Measurements from ENCODE around the gene GPR161.
A peak's percentile ranks its signal among the peaks of the same experiment; 100 is the strongest.
"Not testable (repeated sequence)": the region's sequence is repeated elsewhere in the genome, so short reads cannot be mapped to it uniquely, and the experiment has no call there.

The GPR161 gene

DNA sequence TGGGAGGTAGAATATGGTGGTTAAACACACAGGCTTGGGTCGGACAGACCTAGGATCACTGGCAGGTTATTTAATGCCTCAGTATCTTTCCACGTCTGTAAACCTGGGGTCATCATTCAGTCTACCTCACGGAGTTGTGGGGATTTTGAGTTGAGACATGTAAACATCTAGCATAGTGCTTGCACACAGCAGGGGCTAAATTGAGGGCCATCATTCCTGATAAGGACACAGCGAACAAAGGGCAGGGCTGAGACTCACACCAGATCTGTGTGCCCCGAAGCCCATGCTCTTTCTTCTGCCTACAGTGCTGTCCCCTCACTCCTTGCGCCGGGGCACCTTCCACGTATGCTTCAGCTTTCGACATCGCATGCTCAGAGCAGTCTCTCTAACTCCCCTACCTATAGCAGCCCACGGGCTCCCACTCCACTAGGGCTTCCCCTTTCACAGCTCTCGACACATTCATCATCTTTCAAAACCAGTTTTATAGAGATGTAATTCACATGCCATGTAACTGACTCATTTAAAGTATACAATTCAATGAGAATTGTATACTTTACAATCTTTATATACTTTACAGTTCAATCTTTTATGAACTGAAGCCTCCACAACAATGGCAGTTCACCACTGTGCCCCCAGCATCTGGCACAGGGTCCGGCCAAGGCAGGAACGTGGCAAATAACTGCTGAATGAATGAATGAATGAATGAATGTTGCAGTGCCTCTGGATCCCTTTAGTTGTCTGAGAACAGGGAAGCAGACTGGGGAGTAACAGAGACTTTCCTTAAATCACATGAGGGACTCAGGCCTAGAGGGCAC is 48.0 kb downstream of the GPR161 start:
- no peak for DNase-seq (ENCODE audit: low read depth)

DNA sequence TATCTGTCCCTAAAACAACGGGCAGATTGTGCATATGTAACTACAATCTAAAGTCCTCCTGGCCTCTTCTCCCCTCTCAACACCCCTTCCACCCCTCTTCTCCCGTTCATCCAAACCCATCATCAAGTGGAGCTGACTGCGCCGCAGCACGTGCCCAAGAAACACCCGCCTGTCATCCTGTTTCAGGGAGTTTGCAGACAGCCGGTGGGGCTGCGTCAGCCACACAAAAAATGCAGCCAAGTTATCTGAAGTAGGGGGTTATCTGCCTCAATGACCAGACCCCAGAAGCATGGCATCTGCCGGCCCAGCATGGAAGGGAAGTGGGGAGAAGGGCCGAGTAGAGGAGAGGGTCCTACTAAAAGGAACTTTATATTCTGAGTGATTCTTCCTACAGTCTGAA is 49.0 kb downstream of the GPR161 start:
- no peak for DNase-seq (ENCODE audit: low read depth)

DNA sequence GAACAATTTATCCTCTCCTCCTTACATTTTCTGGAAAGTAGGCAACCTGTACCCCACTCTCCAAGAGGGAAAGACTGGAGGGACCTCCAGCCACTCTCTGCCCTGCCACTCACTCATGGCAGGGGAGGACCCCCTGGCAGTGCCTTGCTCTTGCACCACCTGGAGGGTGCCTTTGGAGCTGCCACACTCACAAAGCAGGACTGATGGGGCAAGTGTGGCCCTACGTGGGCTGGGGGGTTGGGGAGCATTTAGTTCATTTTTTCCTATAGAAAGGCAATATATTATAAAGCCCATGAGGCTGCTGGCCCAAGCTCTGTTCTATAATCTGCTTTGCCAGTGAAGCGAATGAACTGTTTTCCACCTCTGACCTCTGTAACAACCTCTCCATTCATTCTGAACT is 50.3 kb downstream of the GPR161 start:
- no peak for DNase-seq (ENCODE audit: low read depth)

DNA sequence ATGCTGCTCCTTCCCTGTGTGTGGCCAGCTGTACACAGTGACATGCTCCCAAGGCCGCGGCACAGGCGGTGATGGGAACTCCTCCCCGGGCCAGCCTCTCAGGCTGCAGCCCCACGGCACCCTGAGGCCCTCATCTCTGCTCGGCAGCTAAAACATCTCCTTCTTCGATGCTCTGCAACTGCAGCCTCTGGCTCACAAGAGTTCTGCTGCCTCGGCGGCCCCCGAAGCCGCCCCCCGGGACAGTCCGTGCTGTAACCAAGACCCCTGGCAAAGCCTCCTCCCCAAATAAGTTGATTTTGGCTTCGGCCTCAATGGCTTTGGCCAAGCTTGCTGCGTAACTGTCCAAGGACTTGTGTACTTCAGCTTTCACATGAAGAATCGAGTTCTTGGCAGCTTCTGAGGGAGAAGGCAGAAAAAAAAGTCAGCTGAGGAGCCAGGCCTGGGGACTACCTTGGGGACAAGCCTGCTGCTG is 51.3 kb downstream of the GPR161 start:
- no peak for DNase-seq (ENCODE audit: low read depth)

DNA sequence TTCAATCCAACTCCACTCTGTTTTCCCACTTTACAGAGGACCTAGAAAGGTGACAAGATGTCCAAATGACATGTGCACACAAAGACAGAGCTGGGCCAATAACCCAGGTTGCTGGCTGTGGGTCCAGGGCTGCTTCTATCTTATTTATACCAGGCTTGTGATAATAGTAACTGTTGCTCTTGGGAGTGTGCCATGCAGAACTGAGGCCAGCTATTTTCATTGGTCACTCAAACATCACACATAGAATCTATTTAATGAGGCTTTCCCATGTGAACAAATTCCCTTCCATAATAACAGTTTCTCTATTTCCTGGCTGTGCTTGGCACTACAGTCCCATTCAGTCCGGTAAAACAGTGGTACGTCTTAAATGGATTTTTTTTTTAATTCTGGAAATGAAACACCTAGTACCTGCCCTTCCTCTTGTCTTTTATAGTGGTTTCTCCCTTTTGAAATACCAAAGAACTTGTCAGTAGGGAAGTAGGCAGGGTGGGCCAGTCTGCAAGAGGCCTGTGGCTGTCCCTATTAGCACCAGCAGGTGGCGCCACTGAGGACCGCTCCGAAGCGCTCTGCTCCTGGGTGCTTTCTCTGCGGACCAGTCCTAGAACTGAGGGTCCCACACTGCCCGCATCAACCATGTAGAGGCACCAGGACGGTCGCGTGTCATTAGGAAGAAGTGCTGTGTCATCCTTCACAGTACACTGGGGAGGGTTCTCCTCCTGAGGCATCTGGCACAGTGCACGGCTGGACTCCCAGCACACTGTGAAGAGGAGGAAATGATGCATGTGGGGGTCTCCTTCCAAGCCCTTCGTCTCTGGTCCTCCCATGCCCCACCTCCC is 52.1 kb downstream of the GPR161 start:
- no peak for DNase-seq (ENCODE audit: low read depth)

DNA sequence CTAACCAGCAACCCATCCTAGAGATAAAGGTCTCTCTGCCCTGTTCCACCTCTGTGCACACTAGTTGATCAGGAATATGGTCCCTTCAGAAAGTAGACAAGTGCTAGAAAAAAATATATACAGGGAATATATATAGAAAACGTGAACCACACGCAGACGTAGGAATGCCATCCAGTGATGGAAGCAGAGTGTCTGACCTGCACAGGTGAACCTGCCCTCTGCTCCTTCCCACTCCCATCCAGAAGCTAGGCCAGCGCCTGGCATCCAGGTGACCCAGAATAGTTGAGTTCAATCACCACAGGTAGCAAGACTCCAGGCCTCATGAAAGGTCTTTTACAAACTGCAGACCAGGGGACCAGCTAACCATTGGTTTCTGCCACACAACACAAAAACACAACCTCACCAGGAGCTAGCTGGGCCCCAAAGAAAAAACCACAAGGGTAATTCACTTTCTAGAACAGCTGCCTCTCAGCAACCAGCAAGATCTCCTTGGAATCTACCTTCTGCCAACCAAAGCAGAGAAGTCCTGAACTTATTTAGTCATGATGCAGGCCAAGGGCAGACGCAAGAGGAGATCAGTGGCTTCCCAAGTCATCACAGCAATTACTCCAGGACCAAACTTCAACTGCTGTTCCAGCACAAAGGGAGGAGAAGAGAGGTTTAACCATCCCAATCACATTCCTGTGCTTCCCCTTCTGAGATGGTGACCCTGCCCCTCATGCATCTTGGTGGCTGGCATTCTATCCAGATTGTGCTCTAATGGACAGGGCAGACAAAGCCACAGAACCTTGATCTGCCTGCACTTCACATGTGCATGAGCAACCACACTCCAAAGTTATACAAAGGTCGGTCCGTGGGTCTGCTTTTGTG is 53.0 kb downstream of the GPR161 start:
- DNase-seq (ENCODE audit: low read depth): no peak

DNA sequence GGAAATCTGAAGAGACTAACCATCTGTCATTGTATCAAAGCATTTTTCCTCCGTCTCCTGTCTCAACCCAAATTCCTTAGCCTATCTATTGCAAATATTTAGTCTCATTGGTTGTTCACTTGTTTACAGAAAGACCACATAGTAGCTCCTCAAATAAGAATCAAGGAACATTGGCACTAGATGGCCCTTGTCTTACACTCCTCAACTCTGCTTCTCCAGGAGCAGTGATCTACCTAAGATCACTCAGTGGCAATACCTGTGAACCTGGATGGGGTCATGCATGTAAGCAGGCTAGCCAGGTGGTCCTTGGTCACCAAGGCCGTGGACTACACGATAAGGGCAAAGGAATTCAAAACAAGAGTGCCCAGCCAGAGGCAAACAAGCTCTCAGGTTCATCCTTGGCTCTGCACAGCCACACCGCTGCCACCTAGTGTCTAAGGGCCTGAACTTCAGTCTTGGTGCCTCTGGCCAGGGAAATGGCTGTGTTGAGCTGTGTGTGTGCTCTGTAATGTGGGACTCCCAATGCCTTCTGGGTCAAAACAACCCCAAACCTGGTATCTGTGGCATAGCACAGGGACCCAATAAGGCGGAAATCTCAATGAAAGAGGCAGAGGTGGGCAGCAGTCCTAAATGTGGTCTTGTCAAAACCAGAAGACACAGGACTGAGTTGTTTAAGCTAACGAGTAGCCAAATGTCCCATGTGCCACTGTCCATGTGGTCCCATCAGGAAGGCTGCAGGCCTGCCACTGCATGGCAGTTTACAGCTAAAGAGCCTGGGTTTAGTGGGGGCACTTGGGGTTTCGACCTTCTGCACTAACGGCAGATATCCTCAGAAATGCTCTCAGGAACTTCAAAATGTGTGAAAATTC is 54.5 kb downstream of the GPR161 start:
- peak; percentile 52 for DNase-seq (ENCODE audit: low read depth)

DNA sequence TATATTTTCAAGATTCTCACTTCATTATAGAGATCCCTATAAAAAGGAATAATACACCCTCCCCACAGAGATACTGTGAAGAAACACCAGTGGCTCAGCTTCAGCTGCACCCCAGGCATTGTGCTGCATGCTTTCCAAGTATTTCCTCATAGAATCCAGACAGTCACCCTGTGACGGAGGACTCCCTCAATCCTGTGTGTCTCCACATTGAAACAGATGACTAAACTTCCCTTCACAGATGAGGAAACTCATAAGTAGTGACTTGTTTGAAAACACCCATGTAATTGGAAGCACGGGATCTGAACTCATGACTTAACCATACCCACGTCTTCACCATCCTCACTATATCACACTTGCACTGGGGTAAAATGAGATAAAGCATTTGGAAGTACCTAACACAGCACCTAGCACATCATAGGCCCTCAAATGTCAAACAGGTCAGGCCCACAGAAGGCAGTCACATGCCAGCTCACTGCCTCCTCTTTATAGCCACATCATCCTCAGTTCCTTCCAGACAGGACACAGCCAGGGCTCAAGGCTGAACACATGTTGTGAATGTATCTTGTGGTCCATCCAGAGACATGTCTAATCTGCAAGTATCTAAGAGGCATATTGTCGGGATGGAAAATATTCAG is 55.2 kb downstream of the GPR161 start:
- peak; percentile 84 for DNase-seq (ENCODE audit: low read depth)

DNA sequence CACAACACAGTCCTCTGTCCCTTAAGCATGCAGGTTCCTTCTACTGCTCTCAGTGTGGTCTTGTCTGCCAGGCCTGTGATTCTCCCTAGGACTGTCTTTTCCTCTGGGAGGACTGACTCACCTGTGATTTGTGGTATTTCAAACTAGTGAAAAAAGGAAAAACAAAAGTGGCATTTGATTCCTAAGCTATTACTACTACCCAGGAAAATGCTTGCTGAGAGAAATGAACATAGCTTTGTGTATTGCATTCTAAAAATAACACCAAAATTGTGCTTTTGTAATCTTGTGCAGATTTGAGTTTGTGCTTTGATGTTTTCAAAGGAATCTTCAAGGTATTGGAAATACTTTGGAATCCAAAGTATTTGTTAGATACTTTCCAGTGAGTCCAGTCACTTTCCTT is 57.0 kb downstream of the GPR161 start:
- no peak for DNase-seq (ENCODE audit: low read depth)

DNA sequence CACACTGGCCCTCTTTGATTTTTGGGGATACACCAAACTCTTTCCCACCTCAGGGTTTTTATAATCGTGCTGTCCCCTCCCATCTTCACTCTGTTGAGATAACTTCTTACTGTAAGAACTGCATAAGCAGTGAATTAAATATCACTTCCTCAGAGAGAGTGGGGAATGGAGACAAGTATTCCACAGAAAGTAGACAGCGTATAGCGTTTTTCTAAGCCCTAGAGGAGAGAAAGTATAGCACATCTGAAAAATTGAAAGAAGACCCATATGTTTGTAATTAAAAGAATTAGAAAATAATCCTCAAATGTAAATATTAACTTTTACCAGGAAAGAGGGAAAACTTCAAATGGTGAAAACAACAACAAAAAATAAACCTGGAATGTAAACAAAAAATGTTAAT is 67.3 kb downstream of the GPR161 start:
- no peak for DNase-seq (ENCODE audit: low read depth)

DNA sequence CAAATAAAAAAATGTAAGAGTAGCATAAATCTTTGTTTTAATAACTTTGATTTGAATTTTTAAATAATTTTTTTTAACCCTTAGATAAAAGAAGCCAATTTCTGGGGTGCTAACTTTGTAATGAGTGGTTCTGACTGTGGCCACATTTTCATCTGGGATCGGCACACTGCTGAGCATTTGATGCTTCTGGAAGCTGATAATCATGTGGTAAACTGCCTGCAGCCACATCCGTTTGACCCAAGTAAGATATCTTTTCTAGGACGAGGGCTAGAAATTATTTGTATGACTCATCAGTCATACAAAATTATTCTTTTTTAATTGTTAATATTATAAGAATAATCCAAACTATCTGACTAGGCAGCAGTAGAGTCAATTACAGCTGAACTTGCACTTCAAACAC is 71.2 kb downstream of the GPR161 start:
- DNase-seq (ENCODE audit: low read depth): no peak

DNA sequence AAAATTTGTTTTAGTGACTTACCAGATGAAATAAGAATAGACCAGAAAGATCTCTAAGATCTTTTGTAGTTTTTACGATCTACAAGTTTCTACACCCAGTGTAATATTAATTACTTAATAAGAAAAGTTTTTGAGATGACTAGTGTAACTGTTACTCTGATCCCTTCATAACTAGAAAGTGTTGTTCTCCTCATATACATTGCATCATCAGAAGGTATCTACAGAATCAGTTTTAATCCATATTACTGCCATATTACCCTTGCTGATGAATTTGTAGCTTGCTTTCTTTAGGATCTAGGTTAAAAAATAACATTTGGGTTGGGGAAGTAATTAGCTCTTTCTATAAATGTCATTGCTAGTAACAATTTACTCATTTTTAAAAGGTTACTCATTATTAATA is 72.5 kb downstream of the GPR161 start:
- no peak for DNase-seq (ENCODE audit: low read depth)

DNA sequence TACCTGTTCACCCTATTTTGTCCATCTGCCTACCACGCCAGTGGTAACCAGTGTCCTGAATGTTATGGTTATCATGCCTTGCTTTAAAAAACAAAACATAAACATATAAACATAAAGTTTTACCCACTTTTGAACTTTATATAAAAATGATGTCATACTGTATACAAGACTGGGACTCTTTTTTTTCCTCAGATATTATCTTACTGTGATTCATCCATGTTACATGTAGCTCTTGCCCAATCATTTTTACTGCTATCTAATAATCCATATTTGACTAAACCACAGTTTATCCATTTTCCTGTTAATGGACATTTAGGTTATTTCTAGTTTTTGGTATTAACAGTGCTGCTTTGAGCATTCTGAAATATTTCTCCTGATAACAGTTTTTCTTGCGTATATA is 78.8 kb downstream of the GPR161 start:
- DNase-seq (ENCODE audit: low read depth): no peak

DNA sequence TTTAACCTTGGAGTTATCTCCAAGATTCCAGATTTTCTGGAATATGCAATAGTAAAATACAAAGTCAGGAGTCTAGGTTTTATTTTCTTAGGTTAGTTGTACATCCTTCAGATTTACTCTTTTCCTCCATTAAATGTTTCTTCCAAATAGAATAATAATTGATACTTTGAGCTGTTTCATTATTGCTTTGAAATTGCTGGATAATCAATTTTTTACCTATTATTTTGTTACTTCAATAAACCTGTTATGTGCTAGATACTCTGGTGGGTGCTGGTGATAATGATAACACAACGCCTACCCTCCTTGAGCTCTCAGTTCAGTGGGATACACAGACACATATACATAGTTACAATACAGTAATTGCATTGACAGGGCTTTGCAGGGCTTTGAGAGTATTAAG is 79.4 kb downstream of the GPR161 start:
- DNase-seq (ENCODE audit: low read depth): no peak

DNA sequence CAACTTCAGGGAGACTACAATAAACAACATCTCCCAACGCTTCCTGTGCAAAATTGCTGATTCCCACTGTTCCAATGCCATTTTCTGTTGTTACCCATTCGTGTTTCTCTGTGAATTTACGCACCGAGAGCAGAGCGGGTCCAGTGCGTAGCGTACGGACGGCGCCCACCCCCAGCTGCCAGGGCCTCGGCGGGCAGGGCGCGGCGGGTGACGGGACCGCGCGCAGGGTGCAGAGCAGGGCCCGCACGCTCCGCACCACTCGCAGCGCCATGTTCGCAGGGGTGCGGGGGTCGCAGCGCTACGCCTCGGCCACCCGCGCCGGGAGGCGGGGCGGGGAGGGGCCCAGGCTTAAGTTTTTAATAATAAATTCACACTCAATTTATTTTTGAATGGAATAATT is 80.6 kb downstream of the GPR161 start:
- not testable (repeated sequence) for DNase-seq (ENCODE audit: low read depth)

DNA sequence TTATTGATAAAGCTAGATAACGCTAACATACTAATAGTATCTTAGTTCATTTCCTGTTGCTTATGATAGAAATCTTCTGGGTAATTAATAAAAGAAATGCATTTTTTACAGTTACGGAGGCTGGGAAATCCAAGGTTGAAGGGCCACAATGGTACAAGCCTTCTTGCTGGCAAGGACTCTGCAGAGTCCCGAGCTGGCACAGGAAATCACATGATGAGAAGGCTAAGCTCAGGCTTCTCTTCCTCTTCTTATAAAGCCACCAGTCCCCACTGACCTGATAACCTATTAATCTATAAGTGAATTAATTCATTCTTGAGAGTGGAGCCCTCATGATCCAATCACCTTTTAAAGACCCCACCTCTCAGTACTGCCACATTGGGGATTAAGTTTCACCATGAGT is 82.6 kb downstream of the GPR161 start:
- DNase-seq (ENCODE audit: low read depth): no peak

DNA sequence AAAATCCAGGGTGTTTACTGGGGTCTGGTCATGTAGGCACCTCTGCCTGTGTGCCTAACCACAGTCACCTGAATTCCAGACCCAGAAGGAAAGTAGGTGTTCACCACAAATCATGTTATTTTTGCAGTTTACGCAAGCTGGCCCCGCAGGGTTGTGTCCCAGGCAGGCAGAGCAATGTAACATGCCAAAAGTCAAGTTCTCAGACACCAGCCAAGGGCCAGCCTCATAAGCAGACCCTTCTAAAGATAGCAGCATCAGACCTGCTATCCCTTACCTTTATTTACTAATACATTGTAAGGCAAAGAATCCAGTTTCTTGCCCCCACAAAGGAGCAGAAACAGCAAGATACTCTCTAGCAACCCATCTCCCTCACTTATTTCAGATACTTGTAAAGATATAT is 83.0 kb downstream of the GPR161 start:
- no peak for DNase-seq (ENCODE audit: low read depth)

DNA sequence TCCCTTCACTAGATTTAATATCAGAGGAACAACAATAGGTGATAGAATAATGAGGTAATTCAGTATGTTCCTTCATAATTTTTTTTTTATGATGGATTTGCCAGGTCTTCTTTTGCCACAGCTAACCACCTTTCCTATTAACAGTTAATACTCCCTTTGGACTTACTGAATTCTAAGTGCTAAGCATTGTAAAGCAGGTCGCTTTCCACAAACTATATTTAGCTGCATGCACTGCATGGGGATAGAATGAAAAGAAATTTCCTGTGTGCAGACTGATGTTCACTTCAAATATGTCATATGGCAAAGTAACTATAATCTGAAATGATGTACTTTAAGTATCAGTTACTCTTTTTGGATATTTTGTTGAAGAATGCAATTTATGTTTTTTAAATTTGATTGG is 85.8 kb downstream of the GPR161 start:
- no peak for DNase-seq (ENCODE audit: low read depth)

DNA sequence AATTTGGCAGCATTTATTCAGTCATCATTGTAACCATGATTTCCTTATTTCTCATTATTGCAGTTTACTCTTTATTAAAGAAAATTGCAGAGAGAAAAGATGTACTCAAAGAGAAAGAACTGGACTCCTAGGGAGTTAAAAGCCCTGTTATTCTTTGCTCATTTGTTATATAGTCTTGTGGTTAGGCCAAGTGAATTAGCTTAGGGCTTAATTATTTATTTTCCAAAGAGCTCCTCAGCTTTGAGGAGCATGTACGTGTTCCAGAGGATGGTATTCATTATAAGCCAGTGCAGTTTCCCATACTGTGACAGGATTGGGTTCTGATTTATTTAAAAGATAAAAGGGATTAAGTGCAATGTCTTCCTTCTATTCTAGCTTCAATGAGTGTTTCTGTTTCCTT is 86.4 kb downstream of the GPR161 start:
- no peak for DNase-seq (ENCODE audit: low read depth)

DNA sequence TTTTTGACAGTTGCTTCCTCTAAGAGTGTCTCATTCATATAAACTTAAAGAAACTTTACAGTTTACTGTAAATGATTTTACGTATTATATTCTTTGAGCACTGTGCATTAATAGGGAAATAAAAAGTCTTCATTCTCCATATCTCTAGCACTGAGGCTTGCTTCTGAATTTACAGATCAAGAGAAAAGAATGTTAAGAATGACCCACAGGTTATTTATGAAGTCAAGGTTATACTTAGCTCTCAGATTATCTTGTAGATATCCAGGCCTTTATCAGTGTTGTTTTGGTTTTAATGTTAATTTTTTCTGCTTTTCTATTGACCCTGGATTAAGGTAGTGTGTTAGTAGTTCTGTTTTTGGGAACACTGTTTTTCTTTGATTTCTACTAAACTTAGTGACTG is 91.4 kb downstream of the GPR161 start:
- no peak for DNase-seq (ENCODE audit: low read depth)

DNA sequence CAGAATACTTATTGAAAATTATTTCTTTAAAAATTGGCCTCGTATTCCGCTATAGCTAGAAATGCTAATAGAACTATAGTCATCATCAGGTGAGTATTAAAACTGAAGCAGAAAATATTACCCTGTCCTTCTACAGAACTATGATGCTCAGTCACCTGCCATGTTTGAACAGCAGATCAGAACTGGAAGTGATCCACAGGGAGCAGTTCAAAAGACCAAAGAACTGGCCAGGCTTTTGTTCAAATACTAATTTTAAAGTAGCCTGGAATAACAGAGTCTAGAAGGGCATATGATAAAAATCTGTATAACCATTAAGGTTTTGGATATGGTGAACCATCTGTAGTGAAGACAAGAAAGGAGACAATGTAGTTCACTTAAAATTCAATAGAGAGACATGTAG is 94.4 kb downstream of the GPR161 start:
- DNase-seq (ENCODE audit: low read depth): no peak

Data from stromal cell of bone marrow (primary cell).